NT2/D1 (cell line): Measurements from ENCODE around the gene FSD1.

Source experiments
- YY1 ChIP-seq: IDR thresholded peaks from 2 replicates; pipeline ENCODE4 v1.6.1; 2011; ENCODE audit not compliant: insufficient read length, insufficient read depth
- ZNF274 ChIP-seq: IDR thresholded peaks from 2 replicates; pipeline ENCODE4 v1.6.1; 2011; ENCODE audit warnings: mild to moderate bottlenecking, low read depth, low read length

DNA sequence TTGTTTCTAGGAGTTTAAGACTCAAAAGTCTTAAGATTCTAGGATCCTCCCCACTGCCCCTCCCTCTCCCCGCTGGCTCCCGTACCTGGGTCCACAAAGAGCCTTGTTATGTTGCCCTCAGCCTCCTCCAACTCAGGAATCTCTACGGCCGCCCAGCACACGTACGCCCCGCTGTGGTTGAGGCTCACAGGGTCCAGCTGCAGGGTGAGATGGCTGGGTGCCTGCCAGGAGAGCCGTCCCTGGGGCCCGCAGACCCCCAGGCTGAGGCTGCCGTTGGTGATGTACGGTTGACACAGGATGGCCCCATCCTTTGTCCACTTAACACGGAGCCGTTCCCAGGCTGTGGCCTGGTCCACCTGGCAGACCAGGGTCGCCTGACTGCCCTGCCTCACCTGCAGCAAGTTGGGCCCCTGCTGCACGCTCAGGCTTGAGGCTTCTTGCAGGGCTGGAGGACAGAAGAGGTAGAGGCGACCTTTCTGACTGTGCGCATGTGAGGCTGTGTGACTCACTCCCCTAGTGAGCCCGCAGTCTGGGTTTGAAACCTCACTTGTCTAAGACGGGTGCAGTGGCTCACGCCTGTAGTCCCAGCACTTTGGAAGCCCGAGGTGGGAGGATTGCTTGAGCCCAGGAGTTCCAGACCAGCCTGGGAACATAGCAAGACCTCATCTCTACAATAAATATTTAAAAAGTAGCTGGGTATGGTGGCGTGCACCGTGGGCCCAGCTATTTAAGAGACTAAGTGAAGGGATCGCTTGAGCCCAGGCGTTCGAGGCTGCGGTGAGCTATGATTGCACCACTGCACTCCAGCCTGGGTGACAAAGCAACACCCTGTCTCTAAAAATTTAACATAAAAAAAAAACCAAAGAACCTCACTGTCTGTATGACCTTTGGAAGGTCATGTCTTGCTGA lies 6.2 kb upstream of the FSD1 start:
- TF ChIP-seq ZNF274 (no peak), YY1 (no peak)
